Left ventricle myocardium inferior (tissue), 1 donor: ENCODE measurements around the gene TCF20. TPM values are rescaled to one million over a fixed set of nuclear protein-coding genes. Genes with fewer than 3 reads are reported as not detected.

Experiments used
- DNase-seq: peaks from one replicate; pipeline ENCODE4 v3.0.0-alpha.2; 2020
- H3K27ac ChIP-seq: fragments of 200-600 bp; replicated peaks from 2 replicates; pipeline ENCODE4 v1.8.0; 2021
- H3K27me3 ChIP-seq: fragments of 200-600 bp; 2 replicates; pipeline ENCODE4 v1.8.0; 2021; ENCODE audit warnings: low read depth
- H3K36me3 ChIP-seq: fragments of 200-600 bp; 2 replicates; pipeline ENCODE4 v1.8.0; 2021
- H3K4me1 ChIP-seq: fragments of 200-600 bp; 2 replicates; pipeline ENCODE4 v1.8.0; 2021
- H3K4me3 ChIP-seq: fragments of 200-600 bp; 2 replicates; pipeline ENCODE4 v1.8.0; 2021; ENCODE audit warnings: mild to moderate bottlenecking, moderate library complexity
- H3K9me3 ChIP-seq: fragments of 200-600 bp; replicated peaks from 2 replicates; pipeline ENCODE4 v1.8.0; 2021
- intact Hi-C: fragments of 100-400 bp; cut with micrococcal nuclease; formaldehyde crosslinking; loops from one replicate; pipeline ENCODE4 v1.11.0; 2022
- total RNA-seq: library from RNA; stranded (reverse); fragmentation: NEBNext Ultra II Directional; extraction: Animal tissue kit (Norgen Biotek cat#: 25700); gene quantifications from one replicate; pipeline ENCODE4 v1.2.1, GENCODE V29; 2021
- TF ChIP-seq, protein P1 (sequence below): fragments of 200-600 bp; IDR thresholded peaks from 2 replicates; pipeline ENCODE4 v1.8.0; 2021; ENCODE audit warnings: antibody characterized with exemption, mild to moderate bottlenecking, borderline replicate concordance
- donor health status: DM: no; HTN: yes; CAD: no; lungs with severe emphysema.

TCF20 gene
- total RNA-seq, 1 donor from 2014 or later = 17.2 TPM

DNA sequence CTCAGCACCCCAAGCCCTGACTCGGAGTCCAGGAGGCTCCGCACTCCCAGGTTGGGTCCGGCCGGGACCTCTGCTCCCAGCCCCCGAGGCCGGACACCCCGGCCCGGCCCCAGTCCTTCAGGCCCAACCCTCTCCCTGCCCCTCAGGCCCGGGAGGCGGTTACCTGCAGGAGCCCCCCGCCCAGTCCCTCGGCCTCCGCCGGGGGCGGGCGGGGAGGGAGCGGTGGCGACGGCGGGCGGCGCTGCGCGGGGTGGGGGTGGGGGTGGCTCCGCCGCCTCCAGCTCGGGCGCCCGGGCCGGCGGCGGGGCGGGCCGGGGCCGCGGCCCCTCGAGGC is 310 bp downstream of the TCF20 start:
- no peaks in the 10 kb centered on the region for H3K36me3 ChIP-seq
- H3K27me3 ChIP-seq = no peaks in the 10 kb centered on the region
- no peak for DNase-seq
- TF ChIP-seq, protein P1, sequence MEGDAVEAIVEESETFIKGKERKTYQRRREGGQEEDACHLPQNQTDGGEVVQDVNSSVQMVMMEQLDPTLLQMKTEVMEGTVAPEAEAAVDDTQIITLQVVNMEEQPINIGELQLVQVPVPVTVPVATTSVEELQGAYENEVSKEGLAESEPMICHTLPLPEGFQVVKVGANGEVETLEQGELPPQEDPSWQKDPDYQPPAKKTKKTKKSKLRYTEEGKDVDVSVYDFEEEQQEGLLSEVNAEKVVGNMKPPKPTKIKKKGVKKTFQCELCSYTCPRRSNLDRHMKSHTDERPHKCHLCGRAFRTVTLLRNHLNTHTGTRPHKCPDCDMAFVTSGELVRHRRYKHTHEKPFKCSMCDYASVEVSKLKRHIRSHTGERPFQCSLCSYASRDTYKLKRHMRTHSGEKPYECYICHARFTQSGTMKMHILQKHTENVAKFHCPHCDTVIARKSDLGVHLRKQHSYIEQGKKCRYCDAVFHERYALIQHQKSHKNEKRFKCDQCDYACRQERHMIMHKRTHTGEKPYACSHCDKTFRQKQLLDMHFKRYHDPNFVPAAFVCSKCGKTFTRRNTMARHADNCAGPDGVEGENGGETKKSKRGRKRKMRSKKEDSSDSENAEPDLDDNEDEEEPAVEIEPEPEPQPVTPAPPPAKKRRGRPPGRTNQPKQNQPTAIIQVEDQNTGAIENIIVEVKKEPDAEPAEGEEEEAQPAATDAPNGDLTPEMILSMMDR = no peak
- no peaks in the 10 kb centered on the region for H3K9me3 ChIP-seq
- intact Hi-C loops = no loop called here
- peak overlapping the region; percentile 100 for H3K4me3 ChIP-seq
- peak overlapping the region; percentile 86 for H3K27ac ChIP-seq
- peaks cover 36% of the 10 kb centered on the region for H3K4me1 ChIP-seq

DNA sequence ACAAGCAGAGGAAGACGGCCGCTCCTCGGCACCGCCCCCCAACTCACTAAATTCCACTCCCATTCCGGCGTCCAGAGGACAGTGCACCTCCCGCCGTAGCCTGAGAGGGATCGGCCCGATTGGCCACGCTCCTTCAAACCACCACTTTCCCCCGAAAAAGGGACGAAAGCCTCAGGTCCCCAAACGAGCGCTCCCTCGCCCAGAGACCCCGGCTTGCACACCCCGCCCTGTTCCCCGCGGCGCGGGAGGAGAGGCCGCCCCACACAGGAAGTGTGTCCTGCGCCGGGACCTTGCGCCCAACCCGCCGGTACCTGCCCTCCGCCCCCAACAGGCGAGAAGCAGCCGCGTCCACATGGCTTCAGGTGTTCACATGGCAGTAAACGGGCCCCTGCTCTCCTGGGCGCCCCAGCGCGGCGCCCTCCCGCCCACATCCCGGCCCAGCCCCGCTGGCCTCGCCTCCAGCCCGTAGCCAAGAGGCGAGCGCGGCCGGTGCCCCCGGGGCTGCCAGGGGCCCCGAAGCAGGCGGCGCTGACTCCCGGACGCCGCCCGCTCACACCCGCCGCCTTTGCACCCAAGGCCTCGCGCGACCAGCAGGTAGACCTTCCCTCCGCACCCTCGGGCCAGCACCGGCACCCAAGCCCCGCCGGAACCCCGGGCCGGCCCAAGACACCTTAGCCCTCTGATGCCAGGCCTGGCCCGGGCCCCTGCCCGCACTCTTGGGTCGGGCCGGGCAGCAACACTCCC is 849 bp downstream of the TCF20 start:
- H3K9me3 ChIP-seq = no peaks in the 10 kb centered on the region
- no peaks in the 10 kb centered on the region for H3K36me3 ChIP-seq
- peak overlapping the region; percentile 86 for H3K27ac ChIP-seq
- H3K27me3 ChIP-seq = no peaks in the 10 kb centered on the region
- H3K4me3 ChIP-seq = peak overlapping the region; percentile 100
- TF ChIP-seq, protein P1 = no peak
- peak; percentile 44 for DNase-seq
- intact Hi-C loops = no loop called here
- peaks cover 36% of the 10 kb centered on the region for H3K4me1 ChIP-seq

DNA sequence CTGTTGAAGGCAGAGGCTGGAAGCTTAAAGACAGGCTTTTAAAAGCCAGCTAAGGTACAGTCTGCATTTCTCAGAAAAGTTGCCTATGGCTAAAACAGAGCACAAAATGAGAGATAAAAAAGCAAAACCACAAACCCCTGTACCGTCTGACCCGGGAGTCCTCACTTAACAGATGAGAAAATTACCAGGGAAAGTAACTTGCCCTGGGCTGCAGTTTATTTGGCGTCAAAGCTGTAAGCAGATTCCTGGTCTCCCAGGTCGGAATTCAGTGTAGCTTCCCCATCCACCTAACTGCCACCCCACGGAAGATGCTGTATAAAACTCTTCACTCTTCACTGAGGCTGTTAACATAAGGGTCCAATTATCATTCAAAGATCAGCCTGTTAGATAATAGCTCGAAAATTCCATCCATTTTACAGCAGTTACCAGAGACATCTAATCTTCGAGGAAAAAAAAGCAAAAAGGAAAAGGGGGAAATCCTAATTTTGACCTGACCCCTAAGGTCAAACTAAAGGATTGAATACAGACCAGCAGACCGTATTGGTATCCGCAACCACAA is 1.5 kb downstream of the TCF20 start:
- no peaks in the 10 kb centered on the region for H3K27me3 ChIP-seq
- intact Hi-C loops = no loop called here
- H3K4me1 ChIP-seq = peaks cover 36% of the 10 kb centered on the region
- peak overlapping the region; percentile 100 for H3K4me3 ChIP-seq
- no peak for DNase-seq
- TF ChIP-seq, protein P1 = no peak
- H3K27ac ChIP-seq = peak overlapping the region; percentile 86
- no peaks in the 10 kb centered on the region for H3K36me3 ChIP-seq
- H3K9me3 ChIP-seq = no peaks in the 10 kb centered on the region

DNA sequence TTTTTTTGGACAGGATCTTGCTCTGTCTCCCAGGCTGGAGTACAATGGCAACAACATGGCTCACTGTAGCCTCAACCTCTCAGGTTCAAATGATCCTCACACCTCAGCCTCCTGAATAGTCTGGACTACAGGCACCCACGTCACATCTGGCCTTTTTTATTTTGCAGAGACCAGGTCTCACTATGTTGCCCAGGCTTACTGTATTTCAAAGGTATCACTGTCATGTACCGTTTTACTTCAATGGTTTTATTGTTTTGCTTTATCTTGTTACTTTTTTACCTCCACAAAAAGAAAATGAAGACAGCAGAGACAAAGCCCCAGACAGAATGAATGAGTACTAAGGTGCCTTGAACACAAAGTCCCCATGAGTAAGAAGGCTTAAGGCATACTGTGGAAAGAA is 5.1 kb downstream of the TCF20 start:
- Histone ChIP-seq H3K9me3 (no peaks in the 10 kb centered on the region), H3K27ac (no peak overlapping the region), H3K4me3 (no peak overlapping the region), H3K36me3 (no peaks in the 10 kb centered on the region), H3K27me3 (no peaks in the 10 kb centered on the region), H3K4me1 (peaks cover 42% of the 10 kb centered on the region)
- DNase-seq = no peak
- TF ChIP-seq, protein P1 = no peak
- intact Hi-C loops = no loop called here

DNA sequence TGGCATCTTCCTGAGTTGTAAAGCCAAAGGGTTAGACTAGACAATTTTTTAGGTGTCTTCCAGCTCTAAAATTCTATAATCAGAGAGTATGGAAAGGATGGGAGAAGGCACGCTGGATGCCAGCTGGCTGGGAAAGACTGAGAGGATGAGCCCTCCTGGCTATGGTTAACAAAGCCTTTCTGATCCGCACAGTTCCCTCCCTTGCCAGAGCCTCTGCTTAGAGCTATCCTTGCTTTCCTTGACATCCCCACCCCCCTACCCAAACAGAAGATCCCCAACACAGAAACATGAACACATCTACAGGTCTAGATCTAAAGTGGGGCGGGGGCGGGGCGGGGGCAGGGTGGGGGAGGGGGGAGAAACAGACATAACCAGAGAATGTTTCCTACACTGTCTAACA is 6.5 kb downstream of the TCF20 start:
- Histone ChIP-seq H3K4me1 (peaks cover 30% of the 10 kb centered on the region), H3K27me3 (no peaks in the 10 kb centered on the region), H3K27ac (no peak overlapping the region), H3K9me3 (no peaks in the 10 kb centered on the region), H3K36me3 (no peaks in the 10 kb centered on the region), H3K4me3 (no peak overlapping the region)
- no peak for DNase-seq
- intact Hi-C loops = no loop called here
- TF ChIP-seq, protein P1 = no peak
